ENCODE data around the gene INPP4B.

The INPP4B gene

DNA sequence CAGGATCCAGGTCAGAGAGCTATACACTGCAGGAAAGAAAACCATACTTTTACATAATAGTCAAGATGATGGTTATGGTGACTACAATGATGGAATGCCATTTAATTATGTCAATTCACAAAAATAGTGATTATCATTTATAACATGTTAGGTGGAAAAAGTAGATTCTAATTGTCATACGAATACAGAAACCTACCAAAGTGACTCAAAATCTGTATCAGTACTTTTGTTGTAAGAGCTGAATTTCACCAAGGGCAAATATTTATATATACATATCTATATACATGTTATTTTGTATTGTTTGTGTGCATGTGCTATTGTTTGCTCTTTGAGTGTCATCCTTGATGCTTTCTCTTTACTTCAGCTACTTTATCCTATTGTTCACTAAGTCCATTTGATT is 485.4 kb downstream of the INPP4B start:
- DNase-seq (ENCODE audit: low spot score in 2 of 2) = no peak
- no peak for ATAC-seq (ENCODE audit: low read depth)
- Mint-ChIP-seq H3K4me1 (no peaks in the 10 kb centered on the region), H3K4me3 (no peak overlapping the region), H3K27me3 (peaks cover 3% of the 10 kb centered on the region), H3K36me3 (no peaks in the 10 kb centered on the region), H3K9me3 (peaks cover 2% of the 10 kb centered on the region), H3K27ac (no peak overlapping the region)

DNA sequence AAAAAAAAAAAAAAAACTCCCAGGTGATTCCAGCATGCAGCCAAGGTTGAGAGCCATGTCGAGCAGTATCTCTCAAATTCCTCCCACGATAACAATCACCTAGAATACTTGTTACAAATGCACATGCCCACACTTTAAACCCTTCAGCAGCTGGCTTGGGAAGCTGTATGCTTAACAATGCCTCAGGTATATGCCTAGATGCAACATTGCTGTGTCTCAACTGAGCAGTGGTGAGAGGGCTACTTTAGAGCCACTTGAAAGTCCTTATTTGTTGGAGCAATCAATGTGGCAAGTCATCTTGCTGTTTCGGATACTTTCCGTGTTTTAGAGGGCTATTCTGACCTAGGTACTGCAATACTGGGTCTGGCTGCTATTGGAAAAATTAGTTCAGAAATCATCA is 487.4 kb downstream of the INPP4B start:
- no peaks in the 10 kb centered on the region for H3K4me1 Mint-ChIP-seq
- H3K9me3 Mint-ChIP-seq = peaks cover 2% of the 10 kb centered on the region
- DNase-seq (ENCODE audit: low spot score in 2 of 2) (no peak), ATAC-seq (ENCODE audit: low read depth) (no peak)
- peaks cover 3% of the 10 kb centered on the region for H3K27me3 Mint-ChIP-seq
- H3K27ac Mint-ChIP-seq = no peak overlapping the region
- H3K4me3 Mint-ChIP-seq = no peak overlapping the region
- H3K36me3 Mint-ChIP-seq = no peaks in the 10 kb centered on the region

GRCh38 chr4:142356801-142357200 is 489.3 kb downstream of the INPP4B start:
- H3K27ac Mint-ChIP-seq = no peak overlapping the region
- no peaks in the 10 kb centered on the region for H3K36me3 Mint-ChIP-seq
- ATAC-seq (ENCODE audit: low read depth) = no peak
- no peak for DNase-seq (ENCODE audit: low spot score in 2 of 2)
- no peaks in the 10 kb centered on the region for H3K4me1 Mint-ChIP-seq
- H3K27me3 Mint-ChIP-seq = peaks cover under 1% of the 10 kb centered on the region
- peaks cover under 1% of the 10 kb centered on the region for H3K9me3 Mint-ChIP-seq
- H3K4me3 Mint-ChIP-seq = no peak overlapping the region

DNA sequence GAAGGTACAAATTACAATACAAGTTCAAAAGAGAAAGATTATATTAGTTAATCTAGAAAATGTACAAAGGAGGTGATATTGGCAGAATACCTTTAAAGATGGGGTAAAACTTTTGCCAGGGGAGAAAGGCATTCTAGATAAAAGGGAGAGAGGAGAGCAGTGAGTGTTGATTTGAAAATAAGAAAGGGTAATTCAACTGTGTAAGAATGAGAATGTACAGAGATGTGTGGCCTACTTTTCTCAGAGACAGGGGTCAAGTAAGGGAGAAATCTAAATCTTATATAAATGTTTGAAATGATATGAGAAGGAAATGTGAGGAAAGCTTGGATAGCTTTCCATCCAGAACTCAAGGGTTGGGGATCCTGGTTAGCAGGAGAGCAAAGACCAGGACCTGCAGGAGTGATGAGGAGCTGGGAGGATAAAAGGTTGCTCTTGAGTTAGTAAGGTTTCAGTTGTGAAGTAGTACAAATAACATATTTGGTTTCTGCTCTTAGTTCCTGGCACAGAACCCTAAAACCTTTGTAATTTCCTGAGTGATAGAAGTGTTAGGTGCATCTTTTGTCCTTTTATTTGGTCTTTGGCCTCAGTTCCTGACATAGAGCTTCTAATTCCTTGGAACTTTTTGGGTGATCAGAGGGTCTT is 489.9 kb downstream of the INPP4B start:
- ATAC-seq (ENCODE audit: low read depth) (no peak), DNase-seq (ENCODE audit: low spot score in 2 of 2) (no peak)
- Mint-ChIP-seq H3K27ac (no peak overlapping the region), H3K9me3 (no peaks in the 10 kb centered on the region), H3K4me1 (no peaks in the 10 kb centered on the region), H3K4me3 (no peak overlapping the region), H3K36me3 (no peaks in the 10 kb centered on the region), H3K27me3 (no peaks in the 10 kb centered on the region)

- DNase-seq (ENCODE audit: low spot score in 2 of 2) = no peak
- H3K27ac Mint-ChIP-seq = no peak overlapping the region
- H3K36me3 Mint-ChIP-seq = no peaks in the 10 kb centered on the region
- ATAC-seq (ENCODE audit: low read depth) = no peak
- H3K9me3 Mint-ChIP-seq = no peaks in the 10 kb centered on the region
- H3K4me1 Mint-ChIP-seq = no peaks in the 10 kb centered on the region
- no peak overlapping the region for H3K4me3 Mint-ChIP-seq
- H3K27me3 Mint-ChIP-seq = no peaks in the 10 kb centered on the region
These were observed 490.6 kb downstream of the INPP4B start for GRCh38 chr4:142355421-142355930.

DNA sequence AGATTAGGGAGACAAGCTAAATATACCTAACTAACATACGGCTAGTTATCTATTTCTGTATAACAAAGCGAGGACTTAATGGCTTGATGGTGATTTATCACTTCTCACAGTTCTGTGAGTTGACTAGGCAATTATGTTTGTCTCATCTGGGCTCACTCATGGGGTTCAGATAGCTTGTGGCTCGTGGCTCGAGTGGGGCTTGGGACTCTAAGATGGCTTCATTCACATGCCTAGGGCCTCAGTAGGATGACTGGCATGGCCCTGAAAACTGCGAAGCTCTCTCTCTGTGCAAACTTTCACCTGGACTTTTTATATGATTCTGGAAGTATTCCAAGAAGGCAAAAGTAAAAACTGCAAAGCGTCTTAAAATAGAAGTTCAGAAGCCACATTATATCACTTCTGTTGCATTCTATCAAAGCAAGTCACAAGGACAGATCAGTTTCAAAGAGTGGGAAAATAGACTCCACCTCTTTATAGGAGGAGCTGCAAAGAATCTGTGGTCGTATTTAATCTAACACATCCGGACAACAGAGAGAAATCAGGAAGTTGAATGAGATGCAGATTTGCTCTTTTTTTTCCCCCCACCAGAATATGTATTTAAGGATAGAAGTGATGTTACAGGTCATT is 491.2 kb downstream of the INPP4B start:
- Mint-ChIP-seq H3K4me3 (no peak overlapping the region), H3K4me1 (no peaks in the 10 kb centered on the region), H3K36me3 (no peaks in the 10 kb centered on the region), H3K27me3 (no peaks in the 10 kb centered on the region), H3K9me3 (no peaks in the 10 kb centered on the region), H3K27ac (no peak overlapping the region)
- DNase-seq (ENCODE audit: low spot score in 2 of 2) (no peak), ATAC-seq (ENCODE audit: low read depth) (no peak)

GRCh38 chr4:142354041-142354440 is 492.1 kb downstream of the INPP4B start:
- no peaks in the 10 kb centered on the region for H3K9me3 Mint-ChIP-seq
- no peak overlapping the region for H3K4me3 Mint-ChIP-seq
- H3K4me1 Mint-ChIP-seq = no peaks in the 10 kb centered on the region
- H3K36me3 Mint-ChIP-seq = no peaks in the 10 kb centered on the region
- H3K27ac Mint-ChIP-seq = no peak overlapping the region
- ATAC-seq (ENCODE audit: low read depth) (no peak), DNase-seq (ENCODE audit: low spot score in 2 of 2) (no peak)
- H3K27me3 Mint-ChIP-seq = no peaks in the 10 kb centered on the region

DNA sequence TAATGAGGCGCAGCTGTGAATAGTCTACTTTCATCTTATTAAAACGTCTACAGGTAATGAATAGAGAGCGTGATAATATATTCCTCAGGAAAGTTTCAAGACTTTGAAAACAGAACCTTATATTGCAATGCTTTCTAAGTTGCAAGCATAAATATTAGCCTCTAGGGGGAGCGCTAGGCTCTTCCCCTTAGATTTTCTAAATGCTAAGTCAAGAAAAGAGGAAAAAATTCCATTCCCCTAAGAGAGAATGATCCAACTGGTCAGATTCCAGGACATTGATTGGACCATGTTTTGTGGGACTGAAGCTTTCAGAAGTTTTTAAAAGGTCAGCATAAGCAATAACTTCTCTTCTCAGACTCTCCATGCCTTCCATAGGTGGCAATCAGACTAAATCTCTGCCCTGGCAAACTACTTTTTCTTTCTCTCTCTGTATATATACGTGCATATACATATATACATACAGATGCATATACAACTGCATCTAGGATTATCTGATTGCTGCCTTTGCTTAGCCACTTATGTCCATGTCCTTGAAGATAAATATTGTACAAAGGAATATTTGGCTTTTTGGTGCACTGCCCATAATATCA is 492.9 kb downstream of the INPP4B start:
- ATAC-seq (ENCODE audit: low read depth) (no peak), DNase-seq (ENCODE audit: low spot score in 2 of 2) (no peak)
- Mint-ChIP-seq H3K36me3 (no peaks in the 10 kb centered on the region), H3K4me1 (no peaks in the 10 kb centered on the region), H3K27ac (no peak overlapping the region), H3K27me3 (no peaks in the 10 kb centered on the region), H3K9me3 (no peaks in the 10 kb centered on the region), H3K4me3 (no peak overlapping the region)

- H3K27me3 Mint-ChIP-seq = no peaks in the 10 kb centered on the region
- no peak overlapping the region for H3K4me3 Mint-ChIP-seq
- H3K36me3 Mint-ChIP-seq = no peaks in the 10 kb centered on the region
- no peak for DNase-seq (ENCODE audit: low spot score in 2 of 2)
- H3K9me3 Mint-ChIP-seq = no peaks in the 10 kb centered on the region
- ATAC-seq (ENCODE audit: low read depth) = no peak
- H3K27ac Mint-ChIP-seq = no peak overlapping the region
- no peaks in the 10 kb centered on the region for H3K4me1 Mint-ChIP-seq
These were observed 493.4 kb downstream of the INPP4B start for GRCh38 chr4:142352712-142353111.

DNA sequence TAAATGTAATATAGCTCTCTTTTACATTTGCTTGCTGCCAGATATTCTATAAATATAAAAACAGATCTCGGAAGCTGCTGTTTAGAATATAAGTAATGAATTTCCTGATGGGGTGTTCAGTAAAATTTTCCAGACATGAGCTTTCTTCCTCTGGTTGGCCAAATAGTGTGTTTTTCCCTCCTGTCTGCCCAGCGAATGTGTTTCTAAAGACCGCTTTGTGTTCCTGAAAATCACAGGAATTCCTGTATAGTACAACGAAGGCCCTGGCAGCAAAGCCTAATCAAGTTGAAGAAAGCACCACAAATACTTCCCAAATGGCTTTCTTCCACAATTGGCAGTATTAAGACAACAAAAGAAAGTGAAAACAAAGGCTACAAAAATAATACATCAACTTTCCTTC is 494.1 kb downstream of the INPP4B start:
- no peaks in the 10 kb centered on the region for H3K36me3 Mint-ChIP-seq
- no peaks in the 10 kb centered on the region for H3K9me3 Mint-ChIP-seq
- ATAC-seq (ENCODE audit: low read depth) (no peak), DNase-seq (ENCODE audit: low spot score in 2 of 2) (no peak)
- no peak overlapping the region for H3K4me3 Mint-ChIP-seq
- no peaks in the 10 kb centered on the region for H3K27me3 Mint-ChIP-seq
- no peak overlapping the region for H3K27ac Mint-ChIP-seq
- H3K4me1 Mint-ChIP-seq = no peaks in the 10 kb centered on the region

DNA sequence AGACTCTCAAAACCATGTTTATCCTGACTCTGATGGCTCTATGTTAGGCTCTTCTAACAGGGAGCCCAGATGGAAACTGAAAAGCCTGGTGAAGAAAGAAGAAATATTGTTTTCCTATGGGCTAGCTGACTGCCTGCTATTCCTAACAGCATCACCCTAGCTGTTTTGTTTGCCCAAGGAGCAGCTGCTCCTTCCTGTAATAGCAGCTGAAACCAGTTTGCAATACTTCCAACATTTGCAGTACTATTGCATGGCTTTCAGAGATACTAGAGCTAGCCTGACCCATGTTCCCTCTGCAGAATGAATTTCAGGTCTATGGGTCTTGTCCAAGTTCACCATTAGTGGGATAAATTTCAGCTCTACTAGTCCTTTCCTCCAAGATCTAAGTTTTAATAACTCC is 495.2 kb downstream of the INPP4B start:
- Mint-ChIP-seq H3K4me3 (no peak overlapping the region), H3K27ac (no peak overlapping the region), H3K4me1 (no peaks in the 10 kb centered on the region), H3K9me3 (no peaks in the 10 kb centered on the region), H3K36me3 (no peaks in the 10 kb centered on the region), H3K27me3 (no peaks in the 10 kb centered on the region)
- DNase-seq (ENCODE audit: low spot score in 2 of 2) = no peak
- no peak for ATAC-seq (ENCODE audit: low read depth)

DNA sequence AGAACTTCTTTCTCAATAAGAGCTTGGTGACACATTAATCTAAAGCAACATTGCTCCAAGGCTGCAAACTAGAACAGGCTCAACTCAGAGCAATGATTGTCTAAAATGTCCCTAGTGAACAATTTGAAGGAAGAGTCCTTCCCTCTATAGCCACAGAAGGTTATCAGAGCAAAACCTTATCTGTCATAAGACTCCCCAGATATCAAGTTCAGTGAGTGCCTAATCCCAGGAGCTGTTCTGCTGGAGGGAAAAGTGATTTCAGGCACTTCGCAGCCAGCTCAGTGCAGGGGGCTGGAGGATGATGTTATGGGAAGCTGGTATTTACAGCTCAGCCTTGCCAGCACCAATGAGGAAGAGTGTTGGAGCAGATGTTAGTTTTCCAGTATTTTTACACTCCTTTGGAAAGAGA is 497.5 kb downstream of the INPP4B start:
- Mint-ChIP-seq H3K4me3 (no peak overlapping the region), H3K27me3 (no peaks in the 10 kb centered on the region), H3K9me3 (no peaks in the 10 kb centered on the region), H3K4me1 (no peaks in the 10 kb centered on the region), H3K36me3 (no peaks in the 10 kb centered on the region), H3K27ac (no peak overlapping the region)
- no peak for DNase-seq (ENCODE audit: low spot score in 2 of 2)
- no peak for ATAC-seq (ENCODE audit: low read depth)

- ATAC-seq (ENCODE audit: low read depth) = no peak
- H3K27me3 Mint-ChIP-seq = no peaks in the 10 kb centered on the region
- H3K27ac Mint-ChIP-seq = no peak overlapping the region
- H3K9me3 Mint-ChIP-seq = no peaks in the 10 kb centered on the region
- no peak overlapping the region for H3K4me3 Mint-ChIP-seq
- no peaks in the 10 kb centered on the region for H3K36me3 Mint-ChIP-seq
- no peak for DNase-seq (ENCODE audit: low spot score in 2 of 2)
- H3K4me1 Mint-ChIP-seq = no peaks in the 10 kb centered on the region
These were observed 498.9 kb downstream of the INPP4B start for GRCh38 chr4:142347241-142347640.

DNA sequence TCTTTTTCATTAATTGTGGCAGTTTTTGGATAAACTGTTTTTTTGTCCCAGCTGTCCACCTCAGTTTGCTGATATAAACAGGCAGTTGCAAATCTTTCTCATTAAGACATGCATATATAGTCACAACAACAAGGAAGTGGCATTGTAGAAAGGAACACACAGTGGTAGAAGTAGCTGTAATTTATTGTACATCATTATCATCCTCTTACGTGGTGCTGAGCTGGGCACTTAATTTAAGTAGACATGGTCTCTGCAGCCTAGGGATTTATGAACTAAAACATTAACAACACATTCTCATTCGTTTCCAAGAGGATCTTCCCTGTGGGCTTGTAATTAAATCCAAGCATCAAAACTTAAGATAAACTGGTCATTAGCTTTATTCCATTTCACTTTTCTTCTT is 500.2 kb downstream of the INPP4B start:
- Mint-ChIP-seq H3K9me3 (no peaks in the 10 kb centered on the region), H3K27me3 (no peaks in the 10 kb centered on the region), H3K36me3 (no peaks in the 10 kb centered on the region), H3K4me1 (no peaks in the 10 kb centered on the region), H3K4me3 (no peak overlapping the region), H3K27ac (no peak overlapping the region)
- ATAC-seq (ENCODE audit: low read depth) (no peak), DNase-seq (ENCODE audit: low spot score in 2 of 2) (no peak)

GRCh38 chr4:142341268-142341667 is 504.8 kb downstream of the INPP4B start:
- Mint-ChIP-seq H3K27me3 (no peaks in the 10 kb centered on the region), H3K4me1 (no peaks in the 10 kb centered on the region), H3K9me3 (no peaks in the 10 kb centered on the region), H3K4me3 (no peak overlapping the region), H3K27ac (no peak overlapping the region), H3K36me3 (no peaks in the 10 kb centered on the region)
- ATAC-seq (ENCODE audit: low read depth) (no peak), DNase-seq (ENCODE audit: low spot score in 2 of 2) (no peak)
